HG03457 (cell line): ENCODE data around the gene DCAF6.
"Not testable (repeated sequence)": the region's sequence is repeated elsewhere in the genome, so short reads cannot be mapped to it uniquely, and the experiment has no call there.

ENCODE experiments used
- ATAC-seq: cut with Tn5 transposase; IDR thresholded peaks from one replicate; pipeline ENCODE4 v1.9.1; 2021; ENCODE audit warnings: moderate number of reproducible peaks; ENCODE audit not compliant: unreplicated experiment

DCAF6 gene

DNA sequence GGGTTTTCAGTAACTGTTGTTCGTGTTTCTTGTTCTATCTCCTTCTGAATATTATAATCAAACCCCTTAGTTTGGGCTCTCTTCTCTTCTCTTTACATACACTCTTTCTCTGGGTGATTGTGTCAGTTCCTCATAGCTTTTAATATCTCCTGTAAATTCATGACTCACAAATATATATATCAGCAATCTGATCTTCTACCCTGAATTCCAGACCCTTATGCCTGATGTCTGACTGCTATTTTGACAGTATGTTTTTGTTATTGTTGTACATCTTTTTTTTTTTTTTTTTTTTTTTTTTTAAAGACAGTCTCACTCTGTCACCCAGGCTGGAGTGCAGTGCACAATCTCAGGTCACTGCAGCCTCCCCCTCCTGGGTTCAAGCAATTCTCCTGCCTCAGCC is 71.2 kb downstream of the DCAF6 start:
- ATAC-seq = no peak

GRCh38 chr1:168008595-168008994 is 72.1 kb downstream of the DCAF6 start:
- no peak for ATAC-seq

DNA sequence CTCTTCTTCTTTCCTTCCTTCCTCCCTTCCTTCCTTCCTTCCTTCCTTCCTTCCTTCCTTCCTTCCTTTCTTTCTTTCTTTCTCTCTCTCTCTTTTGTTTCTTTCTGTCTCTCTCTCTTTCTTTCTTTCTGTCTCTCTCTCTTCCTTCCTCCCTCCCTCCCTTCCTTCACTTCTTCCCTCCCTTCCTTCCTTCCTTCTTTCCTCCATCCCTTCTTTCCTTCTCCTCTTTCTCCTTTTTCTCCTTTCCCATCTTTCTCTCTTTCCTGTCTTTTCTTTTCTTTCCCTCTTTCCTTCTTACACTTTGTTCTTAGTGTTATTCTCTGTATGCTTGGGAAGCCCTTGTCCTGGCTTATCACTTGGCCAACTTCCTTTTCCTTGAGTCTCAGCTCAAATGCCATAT is 72.8 kb downstream of the DCAF6 start:
- ATAC-seq = no peak

DNA sequence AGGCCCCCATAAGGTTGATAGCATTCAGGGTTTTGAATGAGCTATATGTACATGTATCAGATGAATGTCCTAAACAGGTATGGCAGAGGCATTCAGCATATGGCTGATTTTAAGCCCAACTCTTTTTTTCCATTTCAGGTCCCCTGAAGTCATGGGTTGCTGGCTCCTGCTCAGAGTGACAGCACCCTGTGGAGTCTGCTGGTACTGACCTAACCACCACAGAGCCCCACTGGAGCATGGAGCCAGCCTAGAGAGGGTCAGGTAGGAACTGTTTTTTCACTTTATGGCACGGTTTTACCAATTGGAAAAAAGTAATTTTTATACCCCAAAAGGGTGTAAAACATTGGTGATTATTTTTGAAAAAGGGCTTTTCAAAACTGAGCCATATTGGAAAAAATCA is 82.9 kb downstream of the DCAF6 start:
- no peak for ATAC-seq

DNA sequence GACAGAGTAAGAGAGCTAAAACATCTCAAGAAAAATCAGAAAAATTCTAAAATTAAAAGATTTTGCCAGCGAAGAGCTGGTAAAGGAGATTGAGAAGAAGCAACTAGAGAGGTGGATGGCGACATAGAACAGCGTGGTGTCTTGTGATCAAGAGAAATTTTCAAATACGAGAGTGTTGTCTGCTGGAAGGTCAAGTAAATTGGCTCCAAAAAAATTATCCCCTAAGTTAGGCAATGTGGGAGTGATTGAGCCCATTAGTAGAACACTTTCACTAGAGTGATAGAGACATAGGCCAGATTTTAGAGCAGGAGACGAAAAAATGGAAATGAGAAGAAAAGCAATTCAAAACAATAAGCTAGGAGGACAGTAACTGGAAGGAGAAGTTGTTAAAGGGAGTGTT is 94.7 kb downstream of the DCAF6 start:
- no peak for ATAC-seq

DNA sequence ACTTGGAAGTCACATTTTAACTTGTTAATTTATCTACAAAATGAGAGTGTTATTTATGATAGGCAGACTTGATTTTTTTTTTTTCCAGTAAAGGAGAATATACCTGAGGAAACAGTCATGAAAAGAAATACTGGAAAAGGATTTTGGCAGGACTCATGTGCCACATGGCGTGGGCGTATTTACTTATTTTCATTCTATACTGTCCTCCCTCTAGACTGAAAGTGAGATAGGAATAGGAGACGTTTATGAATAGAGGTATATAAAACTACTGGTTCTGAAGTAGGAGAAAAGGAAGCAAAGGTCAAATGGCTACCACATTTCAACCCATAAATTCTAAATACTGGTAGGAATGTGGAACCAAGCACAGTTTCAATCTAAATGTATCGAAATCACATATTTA is 95.1 kb downstream of the DCAF6 start:
- no peak for ATAC-seq

- ATAC-seq = no peak
These were observed 95.5 kb downstream of the DCAF6 start for GRCh38 chr1:168032029-168032428.

DNA sequence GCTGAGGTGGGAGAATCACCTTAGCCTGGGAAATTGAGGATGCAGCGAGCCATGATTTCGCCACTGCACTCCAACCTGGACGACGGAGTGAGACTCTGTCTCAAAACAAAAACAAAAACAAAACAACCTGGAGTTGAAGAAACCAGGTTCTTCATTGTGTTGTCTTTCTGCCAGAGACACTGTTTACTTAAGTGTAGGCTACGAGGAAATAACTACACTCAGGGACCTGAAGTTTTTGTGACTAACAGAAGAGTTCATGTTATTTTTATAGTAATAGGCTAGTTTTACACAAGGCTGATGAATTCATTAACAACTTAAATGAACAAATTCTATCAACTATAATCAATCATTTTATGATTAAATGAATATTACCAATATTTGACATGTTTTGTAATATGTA is 98.9 kb downstream of the DCAF6 start:
- ATAC-seq = no peak

DNA sequence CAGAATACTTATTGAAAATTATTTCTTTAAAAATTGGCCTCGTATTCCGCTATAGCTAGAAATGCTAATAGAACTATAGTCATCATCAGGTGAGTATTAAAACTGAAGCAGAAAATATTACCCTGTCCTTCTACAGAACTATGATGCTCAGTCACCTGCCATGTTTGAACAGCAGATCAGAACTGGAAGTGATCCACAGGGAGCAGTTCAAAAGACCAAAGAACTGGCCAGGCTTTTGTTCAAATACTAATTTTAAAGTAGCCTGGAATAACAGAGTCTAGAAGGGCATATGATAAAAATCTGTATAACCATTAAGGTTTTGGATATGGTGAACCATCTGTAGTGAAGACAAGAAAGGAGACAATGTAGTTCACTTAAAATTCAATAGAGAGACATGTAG is 105.9 kb downstream of the DCAF6 start:
- ATAC-seq = no peak

DNA sequence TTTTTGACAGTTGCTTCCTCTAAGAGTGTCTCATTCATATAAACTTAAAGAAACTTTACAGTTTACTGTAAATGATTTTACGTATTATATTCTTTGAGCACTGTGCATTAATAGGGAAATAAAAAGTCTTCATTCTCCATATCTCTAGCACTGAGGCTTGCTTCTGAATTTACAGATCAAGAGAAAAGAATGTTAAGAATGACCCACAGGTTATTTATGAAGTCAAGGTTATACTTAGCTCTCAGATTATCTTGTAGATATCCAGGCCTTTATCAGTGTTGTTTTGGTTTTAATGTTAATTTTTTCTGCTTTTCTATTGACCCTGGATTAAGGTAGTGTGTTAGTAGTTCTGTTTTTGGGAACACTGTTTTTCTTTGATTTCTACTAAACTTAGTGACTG is 108.8 kb downstream of the DCAF6 start:
- no peak for ATAC-seq

- no peak for ATAC-seq
These were observed 113.8 kb downstream of the DCAF6 start for GRCh38 chr1:168050307-168050706.

- no peak for ATAC-seq
These were observed 114.4 kb downstream of the DCAF6 start for GRCh38 chr1:168050880-168051279.

DNA sequence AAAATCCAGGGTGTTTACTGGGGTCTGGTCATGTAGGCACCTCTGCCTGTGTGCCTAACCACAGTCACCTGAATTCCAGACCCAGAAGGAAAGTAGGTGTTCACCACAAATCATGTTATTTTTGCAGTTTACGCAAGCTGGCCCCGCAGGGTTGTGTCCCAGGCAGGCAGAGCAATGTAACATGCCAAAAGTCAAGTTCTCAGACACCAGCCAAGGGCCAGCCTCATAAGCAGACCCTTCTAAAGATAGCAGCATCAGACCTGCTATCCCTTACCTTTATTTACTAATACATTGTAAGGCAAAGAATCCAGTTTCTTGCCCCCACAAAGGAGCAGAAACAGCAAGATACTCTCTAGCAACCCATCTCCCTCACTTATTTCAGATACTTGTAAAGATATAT is 117.2 kb downstream of the DCAF6 start:
- no peak for ATAC-seq

GRCh38 chr1:168054117-168054516 is 117.6 kb downstream of the DCAF6 start:
- no peak for ATAC-seq

GRCh38 chr1:168056152-168056551 is 119.7 kb downstream of the DCAF6 start:
- ATAC-seq = not testable (repeated sequence)

DNA sequence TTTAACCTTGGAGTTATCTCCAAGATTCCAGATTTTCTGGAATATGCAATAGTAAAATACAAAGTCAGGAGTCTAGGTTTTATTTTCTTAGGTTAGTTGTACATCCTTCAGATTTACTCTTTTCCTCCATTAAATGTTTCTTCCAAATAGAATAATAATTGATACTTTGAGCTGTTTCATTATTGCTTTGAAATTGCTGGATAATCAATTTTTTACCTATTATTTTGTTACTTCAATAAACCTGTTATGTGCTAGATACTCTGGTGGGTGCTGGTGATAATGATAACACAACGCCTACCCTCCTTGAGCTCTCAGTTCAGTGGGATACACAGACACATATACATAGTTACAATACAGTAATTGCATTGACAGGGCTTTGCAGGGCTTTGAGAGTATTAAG is 120.9 kb downstream of the DCAF6 start:
- no peak for ATAC-seq

DNA sequence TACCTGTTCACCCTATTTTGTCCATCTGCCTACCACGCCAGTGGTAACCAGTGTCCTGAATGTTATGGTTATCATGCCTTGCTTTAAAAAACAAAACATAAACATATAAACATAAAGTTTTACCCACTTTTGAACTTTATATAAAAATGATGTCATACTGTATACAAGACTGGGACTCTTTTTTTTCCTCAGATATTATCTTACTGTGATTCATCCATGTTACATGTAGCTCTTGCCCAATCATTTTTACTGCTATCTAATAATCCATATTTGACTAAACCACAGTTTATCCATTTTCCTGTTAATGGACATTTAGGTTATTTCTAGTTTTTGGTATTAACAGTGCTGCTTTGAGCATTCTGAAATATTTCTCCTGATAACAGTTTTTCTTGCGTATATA is 121.4 kb downstream of the DCAF6 start:
- ATAC-seq = no peak

DNA sequence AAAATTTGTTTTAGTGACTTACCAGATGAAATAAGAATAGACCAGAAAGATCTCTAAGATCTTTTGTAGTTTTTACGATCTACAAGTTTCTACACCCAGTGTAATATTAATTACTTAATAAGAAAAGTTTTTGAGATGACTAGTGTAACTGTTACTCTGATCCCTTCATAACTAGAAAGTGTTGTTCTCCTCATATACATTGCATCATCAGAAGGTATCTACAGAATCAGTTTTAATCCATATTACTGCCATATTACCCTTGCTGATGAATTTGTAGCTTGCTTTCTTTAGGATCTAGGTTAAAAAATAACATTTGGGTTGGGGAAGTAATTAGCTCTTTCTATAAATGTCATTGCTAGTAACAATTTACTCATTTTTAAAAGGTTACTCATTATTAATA is 127.7 kb downstream of the DCAF6 start:
- ATAC-seq = no peak

- ATAC-seq = no peak
These were observed 129.0 kb downstream of the DCAF6 start for GRCh38 chr1:168065506-168065905.

GRCh38 chr1:168069384-168069783 is 132.9 kb downstream of the DCAF6 start:
- no peak for ATAC-seq

DNA sequence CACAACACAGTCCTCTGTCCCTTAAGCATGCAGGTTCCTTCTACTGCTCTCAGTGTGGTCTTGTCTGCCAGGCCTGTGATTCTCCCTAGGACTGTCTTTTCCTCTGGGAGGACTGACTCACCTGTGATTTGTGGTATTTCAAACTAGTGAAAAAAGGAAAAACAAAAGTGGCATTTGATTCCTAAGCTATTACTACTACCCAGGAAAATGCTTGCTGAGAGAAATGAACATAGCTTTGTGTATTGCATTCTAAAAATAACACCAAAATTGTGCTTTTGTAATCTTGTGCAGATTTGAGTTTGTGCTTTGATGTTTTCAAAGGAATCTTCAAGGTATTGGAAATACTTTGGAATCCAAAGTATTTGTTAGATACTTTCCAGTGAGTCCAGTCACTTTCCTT is 143.3 kb downstream of the DCAF6 start:
- ATAC-seq = no peak

GRCh38 chr1:168081373-168082007 is 145.0 kb downstream of the DCAF6 start:
- ATAC-seq = no peak
